ENCODE measurements around the gene OR14A2. TPM values are rescaled to one million over a fixed set of nuclear protein-coding genes. Genes with fewer than 3 reads are reported as not detected.
"Not testable (repeated sequence)": the region's sequence is repeated elsewhere in the genome, so short reads cannot be mapped to it uniquely, and the experiment has no call there.

The OR14A2 gene
- total RNA-seq, 1 donor = not detected

- no peak for DNase-seq (ENCODE audit: low read depth)
- H3K4me3 ChIP-seq (ENCODE audit: low read depth, low read length) = no peak overlapping the region
- TF ChIP-seq CTCF (IDR thresholded peaks at IDR 0.05; ENCODE audit: insufficient read depth, low read length) = no peak
Observed at GRCh38 chr1:247713753-247714152, 34.2 kb downstream of the OR14A2 start.

DNA sequence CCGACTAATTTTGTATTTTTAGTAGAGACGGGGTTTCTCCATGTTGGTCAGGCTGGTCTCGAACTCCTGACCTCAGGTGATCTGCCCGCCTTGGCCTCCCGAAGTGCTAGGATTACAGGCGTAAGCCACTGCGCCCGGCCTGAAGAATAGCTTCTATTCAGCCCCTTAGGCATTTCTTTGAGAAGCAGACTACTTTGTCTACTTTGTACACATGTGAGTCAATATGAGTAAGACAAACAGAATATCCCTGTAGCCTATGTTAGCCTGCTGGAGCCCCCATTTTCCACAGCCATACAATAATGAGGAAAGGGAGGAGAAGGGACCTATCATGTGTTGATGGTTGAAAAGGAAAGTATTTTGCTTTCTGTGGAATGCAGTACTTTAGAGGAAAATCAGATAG is 37.3 kb downstream of the OR14A2 start:
- not testable (repeated sequence) for DNase-seq (ENCODE audit: low read depth); H3K4me3 ChIP-seq (ENCODE audit: low read depth, low read length)

DNA sequence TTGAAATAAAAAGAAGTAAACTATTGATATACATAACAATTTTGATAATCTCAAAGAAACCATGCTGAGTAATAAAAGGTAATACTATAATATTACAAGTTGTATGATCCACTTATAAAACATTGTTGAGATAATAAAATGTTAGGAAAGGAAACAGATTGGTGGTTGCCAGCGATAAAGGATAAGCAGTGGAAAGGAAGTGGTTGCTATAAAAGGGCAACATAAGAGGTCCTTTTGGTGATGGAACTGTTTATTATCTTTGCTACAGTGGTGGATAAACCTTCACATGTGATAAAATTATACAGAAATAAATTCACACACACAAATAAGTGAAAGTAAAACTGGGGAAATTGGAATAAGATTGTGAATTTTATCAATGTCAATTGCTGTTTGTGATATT is 46.6 kb downstream of the OR14A2 start:
- no peak for DNase-seq (ENCODE audit: low read depth)
- no peak for TF ChIP-seq CTCF (IDR thresholded peaks at IDR 0.05; ENCODE audit: insufficient read depth, low read length)
- no peak overlapping the region for H3K4me3 ChIP-seq (ENCODE audit: low read depth, low read length)

- peak; percentile 48 for TF ChIP-seq CTCF (IDR thresholded peaks at IDR 0.05; ENCODE audit: insufficient read depth, low read length)
- peak; percentile 15 for DNase-seq (ENCODE audit: low read depth)
Observed at GRCh38 chr1:247681288-247681897, 66.5 kb downstream of the OR14A2 start.

DNA sequence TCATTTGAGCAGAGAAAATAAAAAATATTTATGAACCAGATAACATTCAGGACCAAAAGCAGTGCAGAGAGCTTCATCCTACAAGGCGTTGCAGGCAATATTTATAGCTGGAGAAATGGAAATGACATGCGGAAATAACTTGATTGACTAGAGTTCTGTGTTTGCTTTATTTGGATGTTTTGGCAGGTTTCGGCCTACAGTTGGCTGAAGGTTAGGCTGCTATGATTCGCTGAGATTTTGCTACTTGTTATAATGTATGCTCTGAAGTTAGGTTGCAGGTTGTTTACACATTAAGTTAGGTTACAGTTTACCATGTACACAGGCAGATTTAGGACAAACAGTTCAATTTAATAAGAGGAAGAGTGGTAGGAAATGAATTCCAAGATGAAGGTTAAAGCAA is 67.8 kb downstream of the OR14A2 start:
- no peak for TF ChIP-seq CTCF (IDR thresholded peaks at IDR 0.05; ENCODE audit: insufficient read depth, low read length)
- DNase-seq (ENCODE audit: low read depth) = no peak
- no peak overlapping the region for H3K4me3 ChIP-seq (ENCODE audit: low read depth, low read length)

More at GRCh38 chr1:247681288-247681897, 66.5 kb downstream of the OR14A2 start:
- no peak overlapping the region for H3K4me3 ChIP-seq (ENCODE audit: low read depth, low read length)

DNA sequence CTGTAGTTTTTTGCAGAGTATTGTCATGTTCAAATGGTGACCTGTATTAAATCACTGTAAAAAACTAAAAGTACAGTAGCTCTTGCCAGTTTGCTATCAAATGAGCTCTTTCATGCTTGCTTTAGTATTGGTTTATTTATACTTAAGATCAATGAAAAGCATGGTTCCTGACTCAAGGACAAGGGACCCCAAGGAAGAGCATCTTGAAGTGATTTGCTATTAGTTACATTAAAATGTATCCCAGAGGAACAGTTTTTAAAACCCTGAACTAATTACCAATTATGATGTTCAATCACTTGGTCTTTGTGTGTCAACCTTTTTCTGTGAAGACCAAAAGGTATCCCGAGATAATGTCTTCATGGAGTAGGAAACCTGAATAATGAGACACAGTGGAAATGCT is 68.3 kb downstream of the OR14A2 start, which contains the start of gene OR13G1:
OR13G1 (minus strand) TSS at position 101 of the 400 bp plus-strand sequence. CDS start 6,698 bp downstream, outside the sequence.
- no peak for DNase-seq (ENCODE audit: low read depth)
- H3K4me3 ChIP-seq (ENCODE audit: low read depth, low read length) = no peak within 1 kb of the TSS
- TF ChIP-seq CTCF (IDR thresholded peaks at IDR 0.05; ENCODE audit: insufficient read depth, low read length) = no peak

Other genes with a start within 250 kb of the OR14A2 start
- gene OR2C3, start 211.7 kb downstream of the OR14A2 start, total RNA-seq (ENCODE audit: low replicate concordance) = not detected in 2 replicates
- gene GCSAML, start 199.0 kb downstream of the OR14A2 start, total RNA-seq (ENCODE audit: low replicate concordance) = not detected in 2 replicates
- not detected in 2 replicates for gene OR2G2, start 159.8 kb downstream of the OR14A2 start, total RNA-seq (ENCODE audit: low replicate concordance)
- gene OR2G3, start 142.6 kb downstream of the OR14A2 start, total RNA-seq (ENCODE audit: low replicate concordance) = not detected in 2 replicates
- gene OR13G1, start 68.4 kb downstream of the OR14A2 start, total RNA-seq (ENCODE audit: low replicate concordance) = not detected in 2 replicates
- gene OR6F1, start 31.5 kb downstream of the OR14A2 start, total RNA-seq (ENCODE audit: low replicate concordance) = not detected in 2 replicates
- not detected in 2 replicates for gene OR14K1, start 9.5 kb downstream of the OR14A2 start, total RNA-seq (ENCODE audit: low replicate concordance)
- gene OR1C1, start 12.4 kb upstream of the OR14A2 start, total RNA-seq (ENCODE audit: low replicate concordance) = not detected in 2 replicates
- gene OR14A16, start 76.0 kb upstream of the OR14A2 start, total RNA-seq (ENCODE audit: low replicate concordance) = not detected in 2 replicates
- gene OR11L1, start 93.8 kb upstream of the OR14A2 start, total RNA-seq (ENCODE audit: low replicate concordance) = not detected in 2 replicates
- 0.09 and 3.0 TPM in 2 replicates for gene TRIM58, start 109.0 kb upstream of the OR14A2 start, total RNA-seq (ENCODE audit: low replicate concordance)
- gene OR2W3, start 147.4 kb upstream of the OR14A2 start, total RNA-seq (ENCODE audit: low replicate concordance) = not detected in 2 replicates
- not detected in 2 replicates for gene OR2T8, start 172.1 kb upstream of the OR14A2 start, total RNA-seq (ENCODE audit: low replicate concordance)
- gene OR2AJ1, start 176.7 kb upstream of the OR14A2 start, total RNA-seq (ENCODE audit: low replicate concordance) = not detected in 2 replicates
- gene OR2L8, start 200.7 kb upstream of the OR14A2 start, total RNA-seq (ENCODE audit: low replicate concordance) = not detected in 2 replicates
- gene OR2AK2, start 217.1 kb upstream of the OR14A2 start, total RNA-seq (ENCODE audit: low replicate concordance) = not detected in 2 replicates